ENCODE measurements around the gene TRIM37. TPM values are rescaled to one million over a fixed set of nuclear protein-coding genes. Genes with fewer than 3 reads are reported as not detected.

TRIM37 gene
- total RNA-seq, 3 donors from 2014 or later, result 25.6 to 27.0 (median 26.2) TPM

- Mint-ChIP-seq H3K4me1 (ENCODE audit: low read depth) (peaks cover 24% of the 10 kb centered on the region), H3K36me3 (ENCODE audit: insufficient read depth) (peaks cover 21% of the 10 kb centered on the region), H3K9me3 (no peaks in the 10 kb centered on the region), H3K27me3 (ENCODE audit: low read depth) (no peaks in the 10 kb centered on the region), H3K4me3 (no peak overlapping the region)
- no peak for ATAC-seq
- DNase-seq, result no peak
Measured at GRCh38 chr17:59002126-59002525, 104.6 kb downstream of the TRIM37 start.

- Mint-ChIP-seq H3K9me3 (no peaks in the 10 kb centered on the region), H3K36me3 (ENCODE audit: insufficient read depth) (peaks cover 24% of the 10 kb centered on the region), H3K27me3 (ENCODE audit: low read depth) (no peaks in the 10 kb centered on the region), H3K4me1 (ENCODE audit: low read depth) (peaks cover 24% of the 10 kb centered on the region), H3K4me3 (peak overlapping the region; percentile 79)
- ATAC-seq, result peak; percentile 98 to 99
- DNase-seq, result peak; percentile 65
Measured at GRCh38 chr17:59001158-59001814, 105.4 kb downstream of the TRIM37 start.

GRCh38 chr17:59000022-59000421 lies 106.7 kb downstream of the TRIM37 start:
- no peak for DNase-seq
- Mint-ChIP-seq H3K4me3 (no peak overlapping the region), H3K9me3 (no peaks in the 10 kb centered on the region), H3K36me3 (ENCODE audit: insufficient read depth) (peaks cover 24% of the 10 kb centered on the region), H3K27me3 (ENCODE audit: low read depth) (no peaks in the 10 kb centered on the region), H3K4me1 (ENCODE audit: low read depth) (peaks cover 24% of the 10 kb centered on the region)
- ATAC-seq, result no peak

GRCh38 chr17:58999500-58999899 lies 107.2 kb downstream of the TRIM37 start:
- ATAC-seq, result no peak
- Mint-ChIP-seq H3K27me3 (ENCODE audit: low read depth) (no peaks in the 10 kb centered on the region), H3K9me3 (no peaks in the 10 kb centered on the region), H3K36me3 (ENCODE audit: insufficient read depth) (peaks cover 24% of the 10 kb centered on the region), H3K4me1 (ENCODE audit: low read depth) (peaks cover 21% of the 10 kb centered on the region), H3K4me3 (no peak overlapping the region)
- DNase-seq, result no peak

GRCh38 chr17:58998871-58999270 lies 107.8 kb downstream of the TRIM37 start:
- H3K27me3 Mint-ChIP-seq (ENCODE audit: low read depth), result no peaks in the 10 kb centered on the region
- no peaks in the 10 kb centered on the region for H3K9me3 Mint-ChIP-seq
- H3K4me3 Mint-ChIP-seq, result no peak overlapping the region
- no peak for DNase-seq
- peaks cover 24% of the 10 kb centered on the region for H3K36me3 Mint-ChIP-seq (ENCODE audit: insufficient read depth)
- ATAC-seq, result no peak
- H3K4me1 Mint-ChIP-seq (ENCODE audit: low read depth), result peaks cover 21% of the 10 kb centered on the region

GRCh38 chr17:58997756-58998553 lies 108.7 kb downstream of the TRIM37 start:
- Mint-ChIP-seq H3K27me3 (ENCODE audit: low read depth) (no peaks in the 10 kb centered on the region), H3K4me3 (no peak overlapping the region), H3K4me1 (ENCODE audit: low read depth) (peaks cover 21% of the 10 kb centered on the region), H3K9me3 (no peaks in the 10 kb centered on the region), H3K36me3 (ENCODE audit: insufficient read depth) (peaks cover 29% of the 10 kb centered on the region)
- DNase-seq, result no peak
- ATAC-seq, result no peak

GRCh38 chr17:58996968-58997367 lies 109.7 kb downstream of the TRIM37 start:
- no peaks in the 10 kb centered on the region for H3K9me3 Mint-ChIP-seq
- H3K4me3 Mint-ChIP-seq, result no peak overlapping the region
- peaks cover 29% of the 10 kb centered on the region for H3K36me3 Mint-ChIP-seq (ENCODE audit: insufficient read depth)
- no peak for DNase-seq
- peaks cover 20% of the 10 kb centered on the region for H3K4me1 Mint-ChIP-seq (ENCODE audit: low read depth)
- ATAC-seq, result no peak
- no peaks in the 10 kb centered on the region for H3K27me3 Mint-ChIP-seq (ENCODE audit: low read depth)

- ATAC-seq (no peak), DNase-seq (no peak)
- Mint-ChIP-seq H3K4me3 (no peak overlapping the region), H3K36me3 (ENCODE audit: insufficient read depth) (peaks cover 25% of the 10 kb centered on the region), H3K9me3 (no peaks in the 10 kb centered on the region), H3K4me1 (ENCODE audit: low read depth) (peaks cover 11% of the 10 kb centered on the region), H3K27me3 (ENCODE audit: low read depth) (no peaks in the 10 kb centered on the region)
Measured at GRCh38 chr17:58995247-58995940, 111.3 kb downstream of the TRIM37 start.

GRCh38 chr17:58993311-58993710 lies 113.4 kb downstream of the TRIM37 start:
- no peaks in the 10 kb centered on the region for H3K9me3 Mint-ChIP-seq
- H3K36me3 Mint-ChIP-seq (ENCODE audit: insufficient read depth), result peaks cover 20% of the 10 kb centered on the region

GRCh38 chr17:58991718-58992331 lies 114.9 kb downstream of the TRIM37 start:
- Mint-ChIP-seq H3K9me3 (no peaks in the 10 kb centered on the region), H3K4me1 (ENCODE audit: low read depth) (peaks cover 6% of the 10 kb centered on the region), H3K27me3 (ENCODE audit: low read depth) (no peaks in the 10 kb centered on the region), H3K36me3 (ENCODE audit: insufficient read depth) (peaks cover 15% of the 10 kb centered on the region), H3K4me3 (no peak overlapping the region)
- ATAC-seq, result peak in 1 of 2 donors; percentile 61
- no peak for DNase-seq

More at GRCh38 chr17:58993311-58993710, 113.4 kb downstream of the TRIM37 start:
- ATAC-seq (no peak), DNase-seq (no peak)
- H3K27me3 Mint-ChIP-seq (ENCODE audit: low read depth), result no peaks in the 10 kb centered on the region
- H3K4me1 Mint-ChIP-seq (ENCODE audit: low read depth), result peaks cover 6% of the 10 kb centered on the region
- H3K4me3 Mint-ChIP-seq, result no peak overlapping the region

- Mint-ChIP-seq H3K9me3 (no peaks in the 10 kb centered on the region), H3K4me3 (no peak overlapping the region), H3K4me1 (ENCODE audit: low read depth) (peaks cover 6% of the 10 kb centered on the region), H3K27me3 (ENCODE audit: low read depth) (no peaks in the 10 kb centered on the region), H3K36me3 (ENCODE audit: insufficient read depth) (peaks cover 14% of the 10 kb centered on the region)
- DNase-seq, result no peak
- ATAC-seq, result no peak
Measured at GRCh38 chr17:58989629-58990028, 117.1 kb downstream of the TRIM37 start.

GRCh38 chr17:58985971-58986370 lies 120.7 kb downstream of the TRIM37 start:
- no peak for DNase-seq
- peak in 1 of 2 donors; percentile 50 for ATAC-seq
- H3K4me3 Mint-ChIP-seq, result no peak overlapping the region
- peaks cover 9% of the 10 kb centered on the region for H3K36me3 Mint-ChIP-seq (ENCODE audit: insufficient read depth)
- H3K4me1 Mint-ChIP-seq (ENCODE audit: low read depth), result no peaks in the 10 kb centered on the region
- H3K27me3 Mint-ChIP-seq (ENCODE audit: low read depth), result no peaks in the 10 kb centered on the region
- no peaks in the 10 kb centered on the region for H3K9me3 Mint-ChIP-seq

GRCh38 chr17:58985367-58985766 lies 121.3 kb downstream of the TRIM37 start:
- Mint-ChIP-seq H3K36me3 (ENCODE audit: insufficient read depth) (peaks cover 9% of the 10 kb centered on the region), H3K4me3 (no peak overlapping the region), H3K9me3 (no peaks in the 10 kb centered on the region), H3K27me3 (ENCODE audit: low read depth) (no peaks in the 10 kb centered on the region), H3K4me1 (ENCODE audit: low read depth) (no peaks in the 10 kb centered on the region)
- DNase-seq, result no peak
- ATAC-seq, result no peak

GRCh38 chr17:58982626-58983025 lies 124.1 kb downstream of the TRIM37 start:
- ATAC-seq (no peak), DNase-seq (no peak)
- H3K4me1 Mint-ChIP-seq (ENCODE audit: low read depth), result no peaks in the 10 kb centered on the region
- H3K4me3 Mint-ChIP-seq, result no peak overlapping the region
- no peaks in the 10 kb centered on the region for H3K27me3 Mint-ChIP-seq (ENCODE audit: low read depth)
- H3K36me3 Mint-ChIP-seq (ENCODE audit: insufficient read depth), result peaks cover 4% of the 10 kb centered on the region
- no peaks in the 10 kb centered on the region for H3K9me3 Mint-ChIP-seq

Data from activated T-cell treated with anti-CD3 and anti-CD28 coated beads, Interleukin-2, amount 50 U/mL, for 4 hours (primary cell).